HepG2 (cell line): ENCODE measurements around the gene L3MBTL1. TPM values are rescaled to one million over a fixed set of nuclear protein-coding genes. Genes with fewer than 3 reads are reported as not detected.

Experiments used
- ADNP ChIP-seq: sonication (generic); formaldehyde crosslinking; IDR thresholded peaks from 2 replicates; pipeline ENCODE4 v1.4.0; 2020; ENCODE audit warnings: missing genetic modification reagents
- AGO2 ChIP-seq: fragments of 200-400 bp; formaldehyde crosslinking; optimal IDR thresholded peaks from 2 replicates; pipeline ENCODE3; 2017; ENCODE audit warnings: mild to moderate bottlenecking, low read depth, low read length, moderate library complexity
- GMEB1 ChIP-seq: sonication (generic); formaldehyde crosslinking; IDR thresholded peaks from 2 replicates; pipeline ENCODE4 v1.5.1; 2020; ENCODE audit warnings: missing genetic modification reagents, mild to moderate bottlenecking, borderline replicate concordance
- KDM4B ChIP-seq: sonication (generic); formaldehyde crosslinking; IDR thresholded peaks from 2 replicates; pipeline ENCODE4 v1.4.0; 2020; ENCODE audit warnings: missing genetic modification reagents
- KLF9 ChIP-seq: IDR thresholded peaks from 2 replicates; pipeline ENCODE4 v1.6.1; 2016; ENCODE audit warnings: low read depth
- KMT2B ChIP-seq: IDR thresholded peaks from 2 replicates; pipeline ENCODE4 v1.6.1; 2016; ENCODE audit warnings: missing genetic modification reagents, missing compliant biosample characterization
- MAF1 ChIP-seq: sonication (generic); formaldehyde crosslinking; IDR thresholded peaks from 2 replicates; pipeline ENCODE4 v1.5.0; 2020; ENCODE audit warnings: missing genetic modification reagents, borderline replicate concordance
- MAFF ChIP-seq: IDR thresholded peaks from 2 replicates; pipeline ENCODE4 v1.6.1; 2011; ENCODE audit warnings: low read depth, low read length, improper control_type of control experiment
- PAF1 ChIP-seq: IDR thresholded peaks from 2 replicates; pipeline ENCODE4 v1.6.1; 2016; ENCODE audit warnings: missing genetic modification reagents, missing compliant biosample characterization
- POLR2A ChIP-seq, 2 experiments: IDR thresholded peaks; 2 replicates each; pipeline ENCODE4 v1.6.1; 2011; ENCODE audit warnings: low read depth in 2 of 2, low read length in 2 of 2, mild to moderate bottlenecking in 1 of 2, moderate library complexity in 1 of 2; ENCODE audit not compliant: insufficient read depth in 1 of 2
- POLR2AphosphoS2 ChIP-seq: IDR thresholded peaks from 2 replicates; pipeline ENCODE4 v1.6.1; 2011; ENCODE audit warnings: low read depth, low read length, improper control_type of control experiment
- POLR2AphosphoS5 ChIP-seq: IDR thresholded peaks from 2 replicates; pipeline ENCODE4 v1.6.1; 2012; ENCODE audit warnings: low read depth, low read length
- PRDM15 ChIP-seq: sonication (generic); formaldehyde crosslinking; IDR thresholded peaks from 2 replicates; pipeline ENCODE4 v1.4.0; 2020; ENCODE audit warnings: missing genetic modification reagents
- RBFOX2 ChIP-seq: fragments of 200-400 bp; formaldehyde crosslinking; IDR thresholded peaks from 2 replicates; pipeline ENCODE4 v1.6.1; 2017; ENCODE audit warnings: low read depth, mild to moderate bottlenecking, low read length
- RBM22 ChIP-seq: fragments of 200-400 bp; formaldehyde crosslinking; optimal IDR thresholded peaks from 2 replicates; pipeline ENCODE3; 2017; ENCODE audit warnings: mild to moderate bottlenecking, low read length, moderate library complexity
- RFX1 ChIP-seq: fragments of 450-650 bp; IDR thresholded peaks from 2 replicates; pipeline ENCODE4 v1.6.1; 2017
- ZBTB7B ChIP-seq: sonication (generic); formaldehyde crosslinking; IDR thresholded peaks from 2 replicates; pipeline ENCODE4 v1.4.0; 2020; ENCODE audit warnings: missing genetic modification reagents
- ZC3H4 ChIP-seq: sonication (generic); formaldehyde crosslinking; IDR thresholded peaks from 2 replicates; pipeline ENCODE4 v1.4.0; 2020; ENCODE audit warnings: missing genetic modification reagents, borderline replicate concordance
- ZEB1 ChIP-seq: IDR thresholded peaks from 2 replicates; pipeline ENCODE4 v1.6.1; 2012; ENCODE audit warnings: mild to moderate bottlenecking, low read depth, inconsistent platforms; ENCODE audit not compliant: insufficient replicate concordance
- ZNF383 ChIP-seq: sonication (generic); formaldehyde crosslinking; IDR thresholded peaks from 2 replicates; pipeline ENCODE4 v1.4.0; 2020; ENCODE audit warnings: missing genetic modification reagents, mild to moderate bottlenecking, borderline replicate concordance
- ZNF530 ChIP-seq: sonication (generic); formaldehyde crosslinking; IDR thresholded peaks from 2 replicates; pipeline ENCODE4 v1.5.0; 2020; ENCODE audit warnings: low read depth, mild to moderate bottlenecking, missing genetic modification reagents
- ZNF558 ChIP-seq: sonication (generic); formaldehyde crosslinking; IDR thresholded peaks from 2 replicates; pipeline ENCODE4 v1.9.0; 2022; ENCODE audit warnings: mild to moderate bottlenecking, missing genetic modification reagents, borderline replicate concordance
- polyA plus RNA-seq, 8 experiments: library from polyadenylated mRNA; depleted of rRNA in 3 of 8; stranded (reverse) in 7 of 8; unstranded in 1 of 8; fragments of >200 nt; fragmentation: Illumina TruSeq in 4 of 8; extraction: Trizol in 4 of 8; gene quantifications; 2 replicates each; pipeline versions ENCODE4 v1.2.1 to v1.2.3, GENCODE V29; 2011 to 2016; ENCODE audit warnings: low read depth in 4 of 8, missing spikeins in 1 of 8, mixed read lengths in 1 of 8; ENCODE audit not compliant: insufficient read depth in 1 of 8
- total RNA-seq, 5 experiments: library from RNA; depleted of rRNA; stranded (reverse); fragments of >200 nt; fragmentation: Illumina TruSeq; extraction: Trizol; gene quantifications; 2 replicates each; pipeline ENCODE4 v1.2.3, GENCODE V29; 2016; ENCODE audit warnings: low read depth in 1 of 5
- TF ChIP-seq, protein P1 (sequence below): IDR thresholded peaks from 2 replicates; pipeline ENCODE4 v1.6.1; 2016; ENCODE audit warnings: mild to moderate bottlenecking, missing biosample characterization, missing genetic modification reagents

The L3MBTL1 gene
- total and polyA plus RNA-seq, 2 of the 13 experiments (the other 11 are each of a cell fraction or from before 2014, with no cell fraction given), result 9.0 to 17.8 TPM

GRCh38 chr20:43462660-43463526 is 44.6 kb upstream of the L3MBTL1 start (continued):
- peak; percentile 80 for TF ChIP-seq POLR2AphosphoS2
- TF ChIP-seq RFX1, result no peak
- TF ChIP-seq ZNF558 (CRISPR knock-in tag), result no peak
- TF ChIP-seq KDM4B (CRISPR knock-in tag), result no peak
- peak; percentile 27 to 88; a peak in 3 of 4 replicates for TF ChIP-seq POLR2A (IDR thresholded peaks at IDR 0.05; ENCODE audit: insufficient read depth in 1 of 2, low read depth in 2 of 2, low read length in 2 of 2)
- no peak for TF ChIP-seq KLF9 (CRISPR knock-in tag)
- peak; percentile 76 for TF ChIP-seq AGO2
- no peak for TF ChIP-seq ZBTB7B (CRISPR knock-in tag)
- TF ChIP-seq RBM22, result peak; percentile 95
- TF ChIP-seq MAF1 (CRISPR knock-in tag), result no peak
- TF ChIP-seq GMEB1, result peak; percentile 23; the same call in 1 of the 2 replicates
- TF ChIP-seq ADNP (CRISPR knock-in tag), result no peak
- peak; percentile 18; the same call in 1 of the 2 replicates for TF ChIP-seq PAF1 (CRISPR knock-in tag)
- TF ChIP-seq ZNF530, result no peak
- TF ChIP-seq, protein P1, sequence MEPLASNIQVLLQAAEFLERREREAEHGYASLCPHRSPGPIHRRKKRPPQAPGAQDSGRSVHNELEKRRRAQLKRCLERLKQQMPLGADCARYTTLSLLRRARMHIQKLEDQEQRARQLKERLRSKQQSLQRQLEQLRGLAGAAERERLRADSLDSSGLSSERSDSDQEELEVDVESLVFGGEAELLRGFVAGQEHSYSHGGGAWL (CRISPR knock-in tag), result no peak
- peak; percentile 38 for TF ChIP-seq POLR2AphosphoS5
- TF ChIP-seq ZNF383 (CRISPR knock-in tag), result no peak
- TF ChIP-seq KMT2B (CRISPR knock-in tag), result no peak
- TF ChIP-seq PRDM15, result no peak
- no peak for TF ChIP-seq ZEB1
- TF ChIP-seq RBFOX2, result peak; percentile 67
- TF ChIP-seq ZC3H4, result 0 out of 2 replicates have a peak, but pooled peaks have one; percentile 29
- TF ChIP-seq MAFF, result peak; percentile 99
